OCI-LY7 (cell line): ENCODE measurements around the gene TNFRSF1A. TPM values are rescaled to one million over a fixed set of nuclear protein-coding genes. Genes with fewer than 3 reads are reported as not detected.

ENCODE experiments used
- BruUV-seq: library from RNA; stranded (reverse); fragments of 400-500 nt; replicated peaks from 2 replicates; lab custom pipeline; 2021; lab: Mats Ljungman, UMichigan
- CTCF ChIA-PET: fragments of 300-600 bp; sonication (Branson Sonifier 250); formaldehyde crosslinking; loops from one replicate; lab custom pipeline; 2022; ENCODE audit warnings: antibody characterized with exemption; ENCODE audit not compliant: unreplicated experiment; lab: Charles Lee
- POLR2A ChIA-PET: fragments of 300-600 bp; sonication (Branson Sonifier 250); formaldehyde crosslinking; loops from one replicate; lab custom pipeline; 2022; ENCODE audit warnings: antibody characterized with exemption; lab: Charles Lee
- DNase-seq: peaks from one replicate; pipeline ENCODE4 v3.0.0-alpha.2; 2015; ENCODE audit warnings: low spot score
- H2AFZ ChIP-seq: fragments of 200-600 bp; sonication (generic), shearing (Covaris generic); 2 replicates; pipeline ENCODE4 v1.6.1; 2014; ENCODE audit warnings: mild to moderate bottlenecking, antibody characterized with exemption, low read length, moderate library complexity
- H3K27ac ChIP-seq: fragments of 200-600 bp; sonication (generic); 2 replicates; pipeline ENCODE4 v1.5.1; 2014; ENCODE audit warnings: mixed run types, low read depth, mild to moderate bottlenecking, moderate library complexity, low read length, inconsistent platforms; ENCODE audit not compliant: poor library complexity, severe bottlenecking
- H3K36me3 ChIP-seq: fragments of 200-600 bp; sonication (generic); 2 replicates; pipeline ENCODE4 v1.6.1; 2014; ENCODE audit warnings: mild to moderate bottlenecking, antibody characterized with exemption, low read length, moderate library complexity, mixed read lengths; ENCODE audit not compliant: insufficient read depth
- H3K4me1 ChIP-seq: fragments of 200-600 bp; sonication (generic); 2 replicates; pipeline ENCODE4 v1.5.1; 2014; ENCODE audit warnings: mild to moderate bottlenecking, low read length; ENCODE audit not compliant: insufficient read depth, poor library complexity, severe bottlenecking
- H3K4me2 ChIP-seq: fragments of 200-600 bp; sonication (generic); 2 replicates; pipeline ENCODE4 v1.6.1; 2014; ENCODE audit warnings: mild to moderate bottlenecking, low read length
- H3K4me3 ChIP-seq: fragments of 200-600 bp; sonication (generic); 2 replicates; pipeline ENCODE4 v1.5.1; 2014; ENCODE audit warnings: mild to moderate bottlenecking, low read depth, low read length; ENCODE audit not compliant: poor library complexity, severe bottlenecking
- H3K79me2 ChIP-seq: fragments of 200-600 bp; sonication (generic); 2 replicates; pipeline ENCODE4 v1.6.1; 2016; ENCODE audit warnings: low read depth, mild to moderate bottlenecking, low read length, moderate library complexity, mixed read lengths; ENCODE audit not compliant: insufficient read depth
- H3K9me2 ChIP-seq: fragments of 200-600 bp; sonication (generic); 2 replicates; pipeline ENCODE4 v1.6.1; 2016; ENCODE audit warnings: mild to moderate bottlenecking, low read length, mixed read lengths; ENCODE audit not compliant: insufficient read depth
- H3K9me3 ChIP-seq: fragments of 200-600 bp; sonication (generic); 2 replicates; pipeline ENCODE4 v1.6.1; 2014; ENCODE audit warnings: mild to moderate bottlenecking, mixed run types, low read length, mixed read lengths
- H4K20me1 ChIP-seq: fragments of 200-600 bp; sonication (generic); 2 replicates; pipeline ENCODE4 v1.6.1; 2014; ENCODE audit warnings: mild to moderate bottlenecking, antibody characterized with exemption, low read length, moderate library complexity, mixed read lengths; ENCODE audit not compliant: insufficient read depth
- EZH2phosphoT487 ChIP-seq: fragments of 200-600 bp; sonication (generic); IDR thresholded peaks from 2 replicates; pipeline ENCODE4 v1.6.1; 2018; ENCODE audit warnings: low read depth, borderline replicate concordance, mild to moderate bottlenecking, mixed run types, antibody characterized with exemption, low read length, moderate library complexity, mixed read lengths
- intact Hi-C: fragments of 100-400 bp; cut with micrococcal nuclease; formaldehyde crosslinking; loops from one replicate; pipeline ENCODE4 v1.10.0; 2022; ENCODE audit not compliant: unreplicated experiment
- total RNA-seq, 2 experiments: library from RNA; depleted of rRNA in 1 of 2; stranded (reverse); fragments of >200 nt in 1 of 2; shearing (Covaris generic) in 1 of 2; gene quantifications; 2 replicates each; pipeline ENCODE4 v1.2.3, GENCODE V29; 2014 to 2022
- TF ChIP-seq, protein P1 (sequence below): fragments of 200-600 bp; sonication (generic); conservative IDR thresholded peaks from 2 replicates; pipeline ENCODE4 v1.5.1; 2014; ENCODE audit warnings: mild to moderate bottlenecking, antibody characterized with exemption, low read length, moderate library complexity, mixed read lengths

Gene TNFRSF1A
- total RNA-seq, 2 experiments from 2014 or later: 37.3 to 50.9 TPM

DNA sequence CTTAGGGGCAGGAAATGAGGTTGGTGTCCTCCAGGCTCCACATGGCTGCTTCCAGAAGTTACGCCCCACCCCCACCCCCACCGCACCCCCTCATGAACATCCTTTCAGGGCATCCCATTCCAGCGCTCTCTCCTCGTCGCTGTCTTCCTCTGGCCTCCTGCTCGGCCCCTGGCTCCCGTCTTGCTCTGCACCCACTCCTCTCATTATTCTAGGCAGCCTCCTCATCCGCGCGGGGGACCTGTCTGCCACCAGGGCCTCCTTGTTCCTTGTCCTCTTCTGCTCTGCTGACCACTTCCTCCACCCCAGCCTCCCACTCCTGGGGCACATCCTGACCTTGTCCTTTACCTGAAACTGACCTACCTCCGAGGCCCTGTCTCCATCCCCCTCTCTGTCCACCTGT lies 61.2 kb downstream of the TNFRSF1A start:
- no peaks in the 10 kb centered on the region for H3K9me2 ChIP-seq
- TF ChIP-seq, protein P1, sequence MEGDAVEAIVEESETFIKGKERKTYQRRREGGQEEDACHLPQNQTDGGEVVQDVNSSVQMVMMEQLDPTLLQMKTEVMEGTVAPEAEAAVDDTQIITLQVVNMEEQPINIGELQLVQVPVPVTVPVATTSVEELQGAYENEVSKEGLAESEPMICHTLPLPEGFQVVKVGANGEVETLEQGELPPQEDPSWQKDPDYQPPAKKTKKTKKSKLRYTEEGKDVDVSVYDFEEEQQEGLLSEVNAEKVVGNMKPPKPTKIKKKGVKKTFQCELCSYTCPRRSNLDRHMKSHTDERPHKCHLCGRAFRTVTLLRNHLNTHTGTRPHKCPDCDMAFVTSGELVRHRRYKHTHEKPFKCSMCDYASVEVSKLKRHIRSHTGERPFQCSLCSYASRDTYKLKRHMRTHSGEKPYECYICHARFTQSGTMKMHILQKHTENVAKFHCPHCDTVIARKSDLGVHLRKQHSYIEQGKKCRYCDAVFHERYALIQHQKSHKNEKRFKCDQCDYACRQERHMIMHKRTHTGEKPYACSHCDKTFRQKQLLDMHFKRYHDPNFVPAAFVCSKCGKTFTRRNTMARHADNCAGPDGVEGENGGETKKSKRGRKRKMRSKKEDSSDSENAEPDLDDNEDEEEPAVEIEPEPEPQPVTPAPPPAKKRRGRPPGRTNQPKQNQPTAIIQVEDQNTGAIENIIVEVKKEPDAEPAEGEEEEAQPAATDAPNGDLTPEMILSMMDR: no peak
- no peak for TF ChIP-seq EZH2phosphoT487

DNA sequence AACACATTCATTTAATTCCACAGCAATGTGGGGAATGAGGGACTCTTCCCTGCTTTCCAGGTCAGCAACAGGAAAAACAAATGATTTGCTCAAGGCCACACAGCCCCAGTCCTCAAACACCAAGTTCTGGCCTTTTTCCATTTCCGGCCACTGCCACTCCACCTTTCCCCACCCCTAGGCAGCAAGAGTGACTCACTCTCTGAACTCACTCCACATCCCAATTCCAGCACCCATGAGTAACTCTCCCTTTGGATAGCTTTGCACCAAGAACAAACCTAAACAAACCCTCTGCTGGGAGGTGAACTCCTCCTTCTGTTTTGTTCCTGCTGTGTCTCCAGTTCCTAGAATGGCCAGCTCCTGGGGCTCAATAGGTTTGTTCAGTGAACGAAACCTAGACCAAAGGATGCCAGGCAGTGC lies 61.8 kb downstream of the TNFRSF1A start:
- peaks cover 7% of the 10 kb centered on the region for H3K4me1 ChIP-seq
- H3K27ac ChIP-seq: no peak overlapping the region
- H3K79me2 ChIP-seq: no peaks in the 10 kb centered on the region
- BruUV-seq: no TSS peak
- no peaks in the 10 kb centered on the region for H4K20me1 ChIP-seq
- POLR2A ChIA-PET: no interaction called here
- H3K4me2 ChIP-seq: no peak overlapping the region
- no peak overlapping the region for H2AFZ ChIP-seq
- no peaks in the 10 kb centered on the region for H3K36me3 ChIP-seq
- H3K4me3 ChIP-seq: no peak overlapping the region
- H3K9me3 ChIP-seq: no peaks in the 10 kb centered on the region
- no peak for TF ChIP-seq EZH2phosphoT487
- TF ChIP-seq, protein P1: no peak
- no peaks in the 10 kb centered on the region for H3K9me2 ChIP-seq
- intact Hi-C loops: no loop called here
- CTCF ChIA-PET: interaction anchor here (1.8 kb wide), 1 partner anchor 85 kb away, joined by 6 read pairs; no protein-coding TSS in a partner anchor
- no peak for DNase-seq

More for the DNA sequence above, 61.2 kb downstream of the TNFRSF1A start:
- Histone ChIP-seq H3K4me2 (no peak overlapping the region), H3K9me3 (no peaks in the 10 kb centered on the region), H4K20me1 (no peaks in the 10 kb centered on the region), H3K4me1 (peaks cover 7% of the 10 kb centered on the region), H3K4me3 (no peak overlapping the region), H2AFZ (no peak overlapping the region), H3K79me2 (no peaks in the 10 kb centered on the region), H3K27ac (no peak overlapping the region), H3K36me3 (no peaks in the 10 kb centered on the region)
- intact Hi-C loops: no loop called here
- ChIA-PET CTCF (no interaction called here), POLR2A (no interaction called here)
- no peak for DNase-seq
- BruUV-seq: no TSS peak

DNA sequence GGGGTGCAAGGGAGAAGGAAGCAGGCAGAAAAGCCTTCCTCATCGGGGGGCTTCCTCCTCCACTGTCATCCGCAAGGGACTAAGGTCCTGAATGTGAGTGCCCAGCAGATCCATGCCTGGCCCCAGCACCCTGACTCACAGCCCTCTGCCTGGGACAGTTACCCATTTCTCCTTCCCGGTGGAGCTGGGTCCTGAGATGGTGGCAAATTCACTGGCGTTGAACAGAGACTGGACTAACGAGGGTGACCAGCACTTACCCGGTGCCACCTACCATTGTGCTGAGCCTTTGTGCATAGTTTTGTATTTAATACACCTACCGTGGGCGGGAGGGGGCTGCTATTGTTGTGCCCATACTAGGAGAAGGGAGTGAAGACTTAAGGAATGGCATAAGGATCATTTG lies 62.2 kb downstream of the TNFRSF1A start:
- Histone ChIP-seq H3K27ac (no peak overlapping the region), H3K4me2 (no peak overlapping the region), H3K9me2 (no peaks in the 10 kb centered on the region), H3K9me3 (no peaks in the 10 kb centered on the region), H3K4me1 (peaks cover 7% of the 10 kb centered on the region), H3K4me3 (no peak overlapping the region), H3K79me2 (no peaks in the 10 kb centered on the region), H4K20me1 (no peaks in the 10 kb centered on the region), H3K36me3 (no peaks in the 10 kb centered on the region), H2AFZ (no peak overlapping the region)
- no peak for DNase-seq
- ChIA-PET CTCF (interaction anchor here (0.7 to 1.8 kb wide), 2 partner anchors 84 to 138 kb away, joined by 3 to 6 read pairs; no protein-coding TSS in a partner anchor), POLR2A (interaction anchor here (0.6 kb wide), 1 partner anchor 1723 kb away, joined by 4 read pairs; no protein-coding TSS in a partner anchor)
- no peak for TF ChIP-seq EZH2phosphoT487
- TF ChIP-seq, protein P1: no peak
- BruUV-seq: no TSS peak
- intact Hi-C loops: no loop called here
